Stimulated activated CD4-positive, alpha-beta T cell treated with anti-CD3 and anti-CD28 coated beads, TNF-alpha, amount 100 ng/mL, for 4 hours (primary cell): ENCODE data around the gene RCAN1.
"Not testable (repeated sequence)": the region's sequence is repeated elsewhere in the genome, so short reads cannot be mapped to it uniquely, and the experiment has no call there.

Experiments
- DNase-seq, 3 experiments: peaks; one replicate each; pipeline ENCODE4 v3.0.0-alpha.2; 2020; ENCODE audit warnings: low read depth in 3 of 3

Gene RCAN1

GRCh38 chr21:34621434-34622350, 6.8 kb upstream of the RCAN1 start:
- no peak for DNase-seq

DNA sequence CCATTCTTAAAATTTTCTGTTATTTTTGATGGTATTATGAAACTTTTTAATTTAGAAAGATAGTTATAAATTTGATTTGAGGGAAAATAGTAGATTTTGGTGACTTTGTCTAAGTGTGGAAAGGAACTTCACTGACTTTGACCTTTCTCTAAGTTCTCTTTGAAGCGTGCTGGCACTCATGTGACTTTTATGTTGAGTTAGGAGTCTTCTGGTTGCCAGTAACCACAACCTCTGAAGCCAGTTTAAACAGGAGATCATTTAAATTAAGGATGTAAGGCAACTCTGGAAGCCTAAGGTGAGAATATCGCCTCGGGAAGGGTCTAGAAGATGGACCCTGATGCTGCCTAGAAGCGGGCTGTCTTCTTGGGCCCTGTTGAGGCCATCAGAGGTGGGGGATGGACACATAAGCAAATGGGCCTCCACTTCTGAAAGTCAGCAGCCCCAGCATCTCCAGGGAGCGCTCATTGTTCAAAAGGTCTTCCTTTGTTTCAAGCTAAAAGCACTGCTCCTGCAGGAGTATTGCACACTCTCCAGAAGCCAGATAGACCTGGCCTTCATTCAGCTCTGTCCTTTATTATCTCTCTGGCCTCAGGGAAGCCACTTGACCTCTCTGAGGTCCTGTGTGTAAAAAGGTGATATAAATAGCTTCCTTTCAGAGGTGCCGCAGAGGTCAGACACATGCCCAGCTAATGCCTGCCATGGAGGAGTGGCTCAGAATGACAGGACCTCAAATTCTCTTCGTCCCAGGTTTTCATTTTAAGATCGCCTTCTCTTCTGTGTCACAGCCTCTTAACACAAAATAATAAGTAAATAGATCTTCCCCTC, 5.1 kb upstream of the RCAN1 start:
- no peak for DNase-seq

- no peak for DNase-seq
These were observed 4.0 kb upstream of the RCAN1 start for GRCh38 chr21:34618941-34619340.

- DNase-seq: no peak
These were observed 2.9 kb upstream of the RCAN1 start for GRCh38 chr21:34617753-34618339.

DNA sequence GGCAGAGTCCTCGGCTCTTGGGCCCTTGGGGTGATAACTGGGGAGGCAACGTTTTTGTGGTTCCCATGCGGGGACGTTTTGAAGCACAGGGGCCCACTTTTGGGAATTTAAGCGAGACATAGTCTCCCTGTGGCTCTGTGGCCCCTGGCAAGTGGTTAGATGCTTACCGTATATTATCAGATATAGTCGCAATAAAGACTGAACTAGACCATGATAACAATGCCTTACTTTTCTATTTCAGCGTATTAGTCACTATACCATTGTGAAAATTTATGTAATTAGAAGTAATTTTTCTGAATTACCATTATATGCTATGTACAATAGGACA, 538 bp upstream of the RCAN1 start:
- DNase-seq: no peak

DNA sequence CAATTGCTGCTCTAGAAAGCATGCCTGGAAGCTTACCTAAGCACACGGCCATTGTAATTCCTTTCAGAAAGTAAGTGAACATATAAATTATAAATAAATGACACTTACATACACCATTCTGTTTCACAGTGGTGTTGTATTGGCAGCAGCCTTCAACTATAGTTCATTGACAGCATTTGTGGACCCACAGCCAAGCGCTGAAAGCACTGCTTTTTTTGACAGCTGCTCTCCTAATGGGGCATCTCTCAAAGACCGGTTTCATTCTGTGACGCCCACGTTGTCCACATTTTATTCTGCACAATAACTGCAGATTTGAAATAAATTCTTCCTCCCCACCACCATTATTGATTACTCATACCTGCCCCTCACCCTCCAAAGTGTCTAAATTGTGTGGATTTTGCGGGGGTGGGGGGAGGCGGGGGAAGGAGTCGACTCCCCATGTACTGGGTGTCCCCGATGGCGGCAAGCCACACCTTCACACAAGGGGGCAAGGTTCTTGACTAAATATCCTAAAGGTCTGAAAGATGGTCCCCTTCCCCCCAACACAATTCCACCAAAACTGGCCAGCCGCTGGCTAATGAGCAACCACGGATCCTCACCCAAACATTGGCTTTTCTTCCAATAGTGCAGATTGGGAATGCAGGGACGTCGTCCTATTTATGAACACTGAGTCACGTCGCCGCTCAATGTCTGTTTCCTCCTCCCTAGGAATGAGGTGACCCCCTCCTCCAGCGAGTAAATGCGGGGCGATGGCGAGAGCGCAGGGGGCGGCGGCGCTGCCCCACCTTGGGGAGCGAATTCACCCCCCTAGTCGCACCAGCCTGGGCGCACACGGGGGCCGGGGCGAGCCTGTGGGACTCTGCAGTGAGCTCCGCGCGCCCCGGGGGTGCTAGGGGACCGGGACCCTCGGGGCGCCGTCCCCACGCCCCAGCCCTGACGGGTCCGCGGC, 960 bp downstream of the RCAN1 start:
- peak in 1 of 3 experiments; percentile 18 for DNase-seq

- no peak for DNase-seq
These were observed 2.4 kb downstream of the RCAN1 start for GRCh38 chr21:34612557-34612956.

DNA sequence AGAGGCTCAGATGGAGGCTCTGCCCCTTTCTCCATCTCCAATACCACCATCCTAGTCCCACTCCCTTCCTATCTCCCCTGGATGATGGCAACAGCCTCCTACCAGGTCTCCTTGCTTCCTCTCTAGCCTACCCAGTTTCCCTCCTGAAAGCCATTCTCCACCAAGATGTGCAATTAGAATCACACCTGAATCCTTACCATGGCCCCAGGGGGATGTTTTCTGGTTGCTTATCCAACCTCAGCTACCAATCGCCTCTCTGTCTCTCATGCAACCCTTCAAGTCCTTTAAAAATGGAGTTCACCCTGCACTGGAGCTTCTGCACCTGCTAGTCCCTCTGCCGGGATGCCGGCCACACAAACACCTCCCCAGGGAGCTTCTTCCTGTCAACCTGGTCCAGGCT, 2.9 kb downstream of the RCAN1 start:
- DNase-seq: no peak

- DNase-seq: no peak
These were observed 3.4 kb downstream of the RCAN1 start for GRCh38 chr21:34611528-34611927.

GRCh38 chr21:34609933-34610549, 4.9 kb downstream of the RCAN1 start:
- DNase-seq: no peak

DNA sequence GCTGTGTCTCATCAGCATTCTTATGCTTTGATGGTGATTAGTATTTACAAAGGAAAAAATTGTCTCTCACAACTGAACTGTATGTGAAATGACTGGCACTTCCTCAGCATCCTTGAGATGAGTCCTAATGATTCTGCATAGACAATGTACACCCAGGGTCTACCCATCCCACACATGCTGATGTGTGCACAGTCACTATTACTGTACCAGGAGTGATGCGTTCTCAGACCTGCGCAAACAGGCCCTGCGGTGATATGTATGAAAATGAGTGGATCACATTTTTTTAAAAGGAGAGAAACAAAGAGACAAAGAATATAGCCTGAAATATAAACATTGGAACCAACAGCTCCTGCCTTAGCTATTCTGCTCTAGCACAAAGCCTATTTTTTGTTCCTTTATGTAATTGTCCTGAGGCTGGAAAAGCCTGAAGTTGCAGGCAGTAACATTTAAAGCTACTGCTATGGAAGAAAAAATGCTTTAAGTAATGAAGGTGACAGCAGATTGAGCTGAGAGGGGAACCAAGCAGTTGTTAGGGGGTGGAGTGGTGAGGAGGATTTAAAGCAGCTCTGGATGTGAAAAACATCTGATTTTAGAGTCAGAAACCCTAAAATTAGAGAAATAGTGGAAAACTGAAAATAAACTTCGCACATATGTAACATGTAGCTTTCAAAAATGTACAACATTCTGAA, 5.5 kb downstream of the RCAN1 start:
- DNase-seq: no peak

DNA sequence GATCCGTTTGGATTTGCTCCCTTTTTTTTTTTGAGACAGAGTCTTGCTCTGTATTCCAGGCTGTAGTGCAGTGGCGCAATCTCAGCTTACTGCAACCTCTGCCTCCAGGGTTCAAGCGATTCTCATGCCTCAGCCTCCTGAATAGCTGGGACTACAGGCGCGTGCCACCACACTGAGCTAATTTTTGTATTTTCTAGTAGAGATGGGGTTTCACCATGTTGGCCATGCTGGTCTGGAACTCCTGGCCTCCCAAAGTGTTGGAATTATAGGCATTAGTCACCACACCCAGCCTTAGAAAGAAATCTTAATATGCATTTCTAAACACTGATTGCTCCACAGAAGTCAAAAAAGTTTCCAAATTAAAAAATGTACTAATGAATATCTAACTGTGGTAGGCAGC, 7.5 kb downstream of the RCAN1 start:
- not testable (repeated sequence) for DNase-seq

DNA sequence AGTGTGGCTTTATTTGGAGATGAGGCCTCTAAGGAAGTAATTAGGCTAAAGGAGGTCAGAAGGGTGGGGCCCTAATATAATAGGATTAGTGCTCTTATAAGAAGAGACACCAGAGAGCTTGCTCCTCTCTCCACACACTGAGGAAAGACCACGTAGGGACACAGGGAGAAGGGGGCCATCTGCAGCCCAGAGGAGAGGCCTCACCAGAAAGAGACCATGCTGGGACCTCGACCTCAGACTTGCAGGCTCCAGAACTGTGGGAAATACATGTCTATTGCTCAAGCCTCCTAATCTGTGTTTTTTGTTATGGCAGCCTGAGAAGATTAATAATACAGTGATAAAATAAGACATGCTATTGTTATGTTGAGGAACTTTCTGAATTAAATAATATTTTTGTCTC, 8.3 kb downstream of the RCAN1 start:
- no peak for DNase-seq

- DNase-seq: no peak
These were observed 8.9 kb downstream of the RCAN1 start for GRCh38 chr21:34606051-34606450.

- DNase-seq: not testable (repeated sequence)
These were observed 10.0 kb downstream of the RCAN1 start for GRCh38 chr21:34604956-34605355.

- DNase-seq: no peak
These were observed 10.4 kb downstream of the RCAN1 start for GRCh38 chr21:34604556-34604955.

DNA sequence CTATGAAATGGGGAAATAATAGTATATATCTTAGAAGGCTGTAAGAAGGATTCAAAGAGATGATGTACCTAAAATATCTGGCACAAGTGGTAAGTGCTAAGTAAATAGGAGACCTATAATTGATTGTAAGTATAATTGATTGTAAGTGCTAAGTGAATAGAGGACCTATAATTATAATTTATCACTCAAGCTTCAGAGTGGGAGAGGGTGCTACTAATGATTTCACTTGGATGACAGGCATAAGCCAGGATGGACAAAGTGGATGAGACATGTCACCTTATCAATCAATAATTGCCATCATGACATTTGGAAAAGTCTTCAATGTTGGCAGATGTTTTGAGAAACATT, 11.2 kb downstream of the RCAN1 start:
- no peak for DNase-seq

- peak; percentile 25 to 43 (median 39) for DNase-seq
These were observed 11.8 kb downstream of the RCAN1 start for GRCh38 chr21:34603002-34603709.

DNA sequence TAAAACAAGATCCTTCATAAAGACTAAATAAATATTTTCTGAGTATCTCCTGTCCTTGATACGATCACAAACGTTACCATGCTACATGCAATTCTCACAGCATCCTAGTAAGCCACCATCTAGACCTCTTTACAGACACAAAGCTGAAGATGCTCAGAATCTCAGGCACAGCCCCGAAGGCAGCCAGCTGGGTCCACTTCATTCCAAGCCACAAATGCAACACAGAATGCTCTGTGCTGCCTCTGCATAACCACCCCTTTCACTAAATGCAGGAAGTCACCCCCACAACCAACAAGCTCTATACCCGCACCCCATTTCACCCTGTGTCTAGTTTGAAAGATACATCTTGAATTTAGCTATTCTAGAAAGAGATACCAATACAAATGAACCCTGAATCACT, 12.9 kb downstream of the RCAN1 start:
- no peak for DNase-seq
